ENCODE data around the gene DPYSL5. TPM values are rescaled to one million over a fixed set of nuclear protein-coding genes. Genes with fewer than 3 reads are reported as not detected.

DPYSL5 gene
- total RNA-seq, 2 experiments from 2014 or later = not detected

GRCh38 chr2:26993768-26994167 lies 145.8 kb downstream of the DPYSL5 start:
- Mint-ChIP-seq H3K9me3 (no peaks in the 10 kb centered on the region), H3K4me1 (ENCODE audit: low read depth) (no peaks in the 10 kb centered on the region), H3K36me3 (ENCODE audit: low read depth) (no peaks in the 10 kb centered on the region), H3K27me3 (no peaks in the 10 kb centered on the region), H3K27ac (no peak overlapping the region), H3K4me3 (no peak overlapping the region)
- DNase-seq (no peak), ATAC-seq (no peak)
- intact Hi-C loops (cut with micrococcal nuclease) = no loop called here
- POLR2A ChIA-PET = interaction anchor here (1.3 kb wide), 1 partner anchor 10 kb away, joined by 3 read pairs; no protein-coding TSS in a partner anchor
- CTCF ChIA-PET = interaction anchor here (0.7 to 4.7 kb wide), 5 partner anchors 11 to 32 kb away, joined by 3 to 21 read pairs (median 3); no protein-coding TSS in a partner anchor
- no peak for TF ChIP-seq CTCF (IDR thresholded peaks at IDR 0.05)

- TF ChIP-seq CTCF (IDR thresholded peaks at IDR 0.05) = no peak
- intact Hi-C loops (cut with micrococcal nuclease) = no loop called here
- Mint-ChIP-seq H3K4me1 (ENCODE audit: low read depth) (no peaks in the 10 kb centered on the region), H3K4me3 (no peak overlapping the region), H3K27me3 (no peaks in the 10 kb centered on the region), H3K27ac (no peak overlapping the region), H3K9me3 (no peaks in the 10 kb centered on the region), H3K36me3 (ENCODE audit: low read depth) (no peaks in the 10 kb centered on the region)
- CTCF ChIA-PET = interaction anchor here (1.0 to 4.7 kb wide), 6 partner anchors 10 to 149 kb away, joined by 3 to 21 read pairs (median 4); no protein-coding TSS in a partner anchor
- DNase-seq (no peak), ATAC-seq (no peak)
- POLR2A ChIA-PET = interaction anchor here (0.6 to 1.0 kb wide), 2 partner anchors 11 to 35 kb away, joined by 3 read pairs; no protein-coding TSS in a partner anchor
Measured at GRCh38 chr2:26994983-26995382, 147.1 kb downstream of the DPYSL5 start.

GRCh38 chr2:26997394-26997793 lies 149.5 kb downstream of the DPYSL5 start:
- no peak overlapping the region for H3K4me3 Mint-ChIP-seq
- intact Hi-C loops (cut with micrococcal nuclease) = no loop called here
- TF ChIP-seq CTCF (IDR thresholded peaks at IDR 0.05) = no peak
- no peaks in the 10 kb centered on the region for H3K36me3 Mint-ChIP-seq (ENCODE audit: low read depth)
- no peak overlapping the region for H3K27ac Mint-ChIP-seq
- no peaks in the 10 kb centered on the region for H3K4me1 Mint-ChIP-seq (ENCODE audit: low read depth)
- H3K9me3 Mint-ChIP-seq = no peaks in the 10 kb centered on the region
- DNase-seq (no peak), ATAC-seq (no peak)
- POLR2A ChIA-PET = no interaction called here
- CTCF ChIA-PET = interaction anchor here (1.9 to 4.7 kb wide), 2 partner anchors 19 to 35 kb away, joined by 10 to 21 read pairs; no protein-coding TSS in a partner anchor
- no peaks in the 10 kb centered on the region for H3K27me3 Mint-ChIP-seq

- intact Hi-C loops (cut with micrococcal nuclease) = no loop called here
- Mint-ChIP-seq H3K36me3 (ENCODE audit: low read depth) (no peaks in the 10 kb centered on the region), H3K4me3 (no peak overlapping the region), H3K4me1 (ENCODE audit: low read depth) (no peaks in the 10 kb centered on the region), H3K27ac (no peak overlapping the region), H3K27me3 (no peaks in the 10 kb centered on the region), H3K9me3 (no peaks in the 10 kb centered on the region)
- ChIA-PET POLR2A (interaction anchor here (0.7 kb wide), 2 partner anchors 11 to 13 kb away, joined by 3 read pairs; no protein-coding TSS in a partner anchor), CTCF (interaction anchor here (1.1 to 1.9 kb wide), 3 partner anchors 19 to 281 kb away, joined by 3 to 10 read pairs (median 4); no protein-coding TSS in a partner anchor)
- DNase-seq (no peak), ATAC-seq (no peak)
- TF ChIP-seq CTCF (IDR thresholded peaks at IDR 0.05) = no peak
Measured at GRCh38 chr2:26998323-26998722, 150.4 kb downstream of the DPYSL5 start.

Other genes starting within 250 kb of the DPYSL5 start
- gene CIB4, start 206.8 kb upstream of the DPYSL5 start, total RNA-seq = not detected
- gene KCNK3, start 155.4 kb upstream of the DPYSL5 start, total RNA-seq = not detected
- 1 to 10 TPM; 4.2 to 4.6 TPM for gene SLC35F6, start 83.8 kb upstream of the DPYSL5 start, total RNA-seq
- 10 to 100 TPM; 32.5 to 33.6 TPM for gene CENPA, start 62.1 kb upstream of the DPYSL5 start, total RNA-seq
- gene MAPRE3, start 122.5 kb downstream of the DPYSL5 start, total RNA-seq = 1 to 10 TPM; 1.6 to 1.7 TPM
- gene TMEM214, start 184.8 kb downstream of the DPYSL5 start, total RNA-seq = 10 to 100 TPM; 54.1 to 58.9 TPM
- gene AGBL5, start 203.5 kb downstream of the DPYSL5 start, total RNA-seq = 10 to 100 TPM; 12.2 to 16.4 TPM
- gene OST4, start 223.5 kb downstream of the DPYSL5 start, total RNA-seq = 100 to 1,000 TPM; 257 to 262 TPM
- gene EMILIN1, start 230.5 kb downstream of the DPYSL5 start, total RNA-seq = under 1 TPM; 0.61 to 0.63 TPM
- 1 to 10 TPM; 6.7 to 9.5 TPM for gene KHK, start 238.6 kb downstream of the DPYSL5 start, total RNA-seq